ENCODE measurements around the gene DHX8. TPM values are rescaled to one million over a fixed set of nuclear protein-coding genes. Genes with fewer than 3 reads are reported as not detected.
A peak's percentile ranks its signal among the peaks of the same experiment; 100 is the strongest.

The DHX8 gene
- total RNA-seq, 1 donor from 2014 or later: 134 TPM

GRCh38 chr17:43438626-43439025 is 45.1 kb upstream of the DHX8 start:
- Mint-ChIP-seq H3K36me3 (no peaks in the 10 kb centered on the region), H3K9me3 (no peaks in the 10 kb centered on the region), H3K4me1 (peaks cover 15% of the 10 kb centered on the region), H3K4me3 (no peak overlapping the region), H3K27ac (peak overlapping the region; percentile 72), H3K27me3 (ENCODE audit: insufficient read depth, low read depth) (peaks cover 5% of the 10 kb centered on the region)
- no peak for DNase-seq (ENCODE audit: low spot score)
- Histone ChIP-seq H3K4me2 (peak overlapping the region; percentile 41), H3K9me3 (ENCODE audit: low read depth) (no peaks in the 10 kb centered on the region), H3K4me1 (peaks cover 9% of the 10 kb centered on the region), H3K79me2 (ENCODE audit: low read depth) (no peaks in the 10 kb centered on the region), H2AFZ (replicated peaks) (peak overlapping the region; percentile 1), H3K9ac (no peak overlapping the region), H3K4me3 (no peak overlapping the region), H3K36me3 (no peaks in the 10 kb centered on the region), H3F3A (ENCODE audit: low read depth) (peaks cover 12% of the 10 kb centered on the region), H3K27ac (peak overlapping the region; percentile 64), H3K27me3 (no peaks in the 10 kb centered on the region), H4K20me1 (ENCODE audit: low read depth) (no peaks in the 10 kb centered on the region)
- TF ChIP-seq EZH2 (IDR thresholded peaks at IDR 0.05) (no peak), EZH2phosphoT487 (IDR thresholded peaks at IDR 0.05) (no peak), CTCF (IDR thresholded peaks at IDR 0.05) (no peak)

GRCh38 chr17:43439041-43439440 is 44.7 kb upstream of the DHX8 start:
- H3K4me3 ChIP-seq: no peak overlapping the region
- H3K4me2 ChIP-seq: peak overlapping the region; percentile 41
- no peaks in the 10 kb centered on the region for H3K79me2 ChIP-seq (ENCODE audit: low read depth)
- H2AFZ ChIP-seq (replicated peaks): peak overlapping the region; percentile 1
- H4K20me1 ChIP-seq (ENCODE audit: low read depth): no peaks in the 10 kb centered on the region
- peak overlapping the region; percentile 64 for H3K27ac ChIP-seq
- no peaks in the 10 kb centered on the region for H3K9me3 ChIP-seq (ENCODE audit: low read depth)
- H3K27me3 ChIP-seq: no peaks in the 10 kb centered on the region
- TF ChIP-seq EZH2 (IDR thresholded peaks at IDR 0.05) (no peak), CTCF (IDR thresholded peaks at IDR 0.05) (no peak), EZH2phosphoT487 (IDR thresholded peaks at IDR 0.05) (no peak)
- Mint-ChIP-seq H3K4me1 (peaks cover 15% of the 10 kb centered on the region), H3K27me3 (ENCODE audit: insufficient read depth, low read depth) (peaks cover 5% of the 10 kb centered on the region), H3K27ac (peak overlapping the region; percentile 72), H3K4me3 (no peak overlapping the region), H3K36me3 (no peaks in the 10 kb centered on the region), H3K9me3 (no peaks in the 10 kb centered on the region)
- DNase-seq (ENCODE audit: low spot score): peak; percentile 43
- H3K4me1 ChIP-seq: peaks cover 9% of the 10 kb centered on the region
- no peaks in the 10 kb centered on the region for H3K36me3 ChIP-seq
- no peak overlapping the region for H3K9ac ChIP-seq
- peaks cover 12% of the 10 kb centered on the region for H3F3A ChIP-seq (ENCODE audit: low read depth)

GRCh38 chr17:43442711-43443110 is 41.1 kb upstream of the DHX8 start:
- Histone ChIP-seq H3K9ac (no peak overlapping the region), H3K79me2 (ENCODE audit: low read depth) (no peaks in the 10 kb centered on the region)
- peaks cover 2% of the 10 kb centered on the region for H3K27me3 Mint-ChIP-seq (ENCODE audit: insufficient read depth, low read depth)

More at GRCh38 chr17:43442711-43443110, 41.1 kb upstream of the DHX8 start:
- Histone ChIP-seq H3K27me3 (no peaks in the 10 kb centered on the region), H3K4me3 (no peak overlapping the region), H3K27ac (no peak overlapping the region), H3K36me3 (no peaks in the 10 kb centered on the region), H2AFZ (replicated peaks) (no peak overlapping the region), H4K20me1 (ENCODE audit: low read depth) (no peaks in the 10 kb centered on the region), H3K4me1 (peaks cover 9% of the 10 kb centered on the region), H3F3A (ENCODE audit: low read depth) (peaks cover 12% of the 10 kb centered on the region), H3K9me3 (ENCODE audit: low read depth) (no peaks in the 10 kb centered on the region), H3K4me2 (no peak overlapping the region)
- peaks cover 3% of the 10 kb centered on the region for H3K9me3 Mint-ChIP-seq
- no peaks in the 10 kb centered on the region for H3K36me3 Mint-ChIP-seq
- H3K27ac Mint-ChIP-seq: no peak overlapping the region
- peaks cover 7% of the 10 kb centered on the region for H3K4me1 Mint-ChIP-seq
- TF ChIP-seq EZH2 (IDR thresholded peaks at IDR 0.05) (no peak), CTCF (IDR thresholded peaks at IDR 0.05) (no peak), EZH2phosphoT487 (IDR thresholded peaks at IDR 0.05) (no peak)
- H3K4me3 Mint-ChIP-seq: no peak overlapping the region
- DNase-seq (ENCODE audit: low spot score): no peak

Measured in neural progenitor cell (in vitro differentiated cells).